ENCODE measurements around the gene ALLC. TPM values are rescaled to one million over a fixed set of nuclear protein-coding genes. Genes with fewer than 3 reads are reported as not detected.

Gene ALLC
- total and polyA plus RNA-seq, 2 donors (not counting 1 experiment from before 2014, with no cell fraction given) = not detected

- ChIA-PET CTCF (no interaction called here), POLR2A (no interaction called here)
- DNase-seq (no peak), ATAC-seq (ENCODE audit: low read depth) (no peak)
- no peak overlapping the region for H3K4me3 Mint-ChIP-seq
- no peaks in the 10 kb centered on the region for H4K20me1 ChIP-seq (ENCODE audit: control insufficient read depth, insufficient read depth, low read length, poor library complexity, severe bottlenecking)
- H3K9ac ChIP-seq (ENCODE audit: low read length) = no peak overlapping the region
- no peak overlapping the region for H2AFZ ChIP-seq (ENCODE audit: insufficient read depth, low read depth, low read length, poor library complexity, severe bottlenecking)
- no peak overlapping the region for H3K27ac Mint-ChIP-seq
- no peaks in the 10 kb centered on the region for H3K36me3 ChIP-seq (replicated peaks in 1 of 2; ENCODE audit: control extremely low read depth in 1 of 2, control insufficient read depth in 1 of 2, extremely low read depth in 1 of 2, insufficient read depth in 2 of 2, low read length in 1 of 2)
- H3K79me2 ChIP-seq (ENCODE audit: control insufficient read depth, insufficient read depth, low read length) = no peaks in the 10 kb centered on the region
- H3K27me3 Mint-ChIP-seq = peaks cover under 1% of the 10 kb centered on the region
- H3K27me3 ChIP-seq (replicated peaks in 1 of 4; ENCODE audit: control extremely low read depth in 1 of 4, control insufficient read depth in 3 of 4, insufficient read depth in 4 of 4, low read length in 3 of 4) = no peaks in the 10 kb centered on the region
- H3K4me1 ChIP-seq (ENCODE audit: control insufficient read depth in 2 of 2, insufficient read depth in 2 of 2, low read length in 2 of 2) = no peaks in the 10 kb centered on the region
- no peaks in the 10 kb centered on the region for H3K4me1 Mint-ChIP-seq
- no peak for TF ChIP-seq EZH2 (IDR thresholded peaks at IDR 0.05; ENCODE audit: borderline replicate concordance, insufficient read depth, low read depth, low read length, poor library complexity, severe bottlenecking)
- TF ChIP-seq, protein P1, sequence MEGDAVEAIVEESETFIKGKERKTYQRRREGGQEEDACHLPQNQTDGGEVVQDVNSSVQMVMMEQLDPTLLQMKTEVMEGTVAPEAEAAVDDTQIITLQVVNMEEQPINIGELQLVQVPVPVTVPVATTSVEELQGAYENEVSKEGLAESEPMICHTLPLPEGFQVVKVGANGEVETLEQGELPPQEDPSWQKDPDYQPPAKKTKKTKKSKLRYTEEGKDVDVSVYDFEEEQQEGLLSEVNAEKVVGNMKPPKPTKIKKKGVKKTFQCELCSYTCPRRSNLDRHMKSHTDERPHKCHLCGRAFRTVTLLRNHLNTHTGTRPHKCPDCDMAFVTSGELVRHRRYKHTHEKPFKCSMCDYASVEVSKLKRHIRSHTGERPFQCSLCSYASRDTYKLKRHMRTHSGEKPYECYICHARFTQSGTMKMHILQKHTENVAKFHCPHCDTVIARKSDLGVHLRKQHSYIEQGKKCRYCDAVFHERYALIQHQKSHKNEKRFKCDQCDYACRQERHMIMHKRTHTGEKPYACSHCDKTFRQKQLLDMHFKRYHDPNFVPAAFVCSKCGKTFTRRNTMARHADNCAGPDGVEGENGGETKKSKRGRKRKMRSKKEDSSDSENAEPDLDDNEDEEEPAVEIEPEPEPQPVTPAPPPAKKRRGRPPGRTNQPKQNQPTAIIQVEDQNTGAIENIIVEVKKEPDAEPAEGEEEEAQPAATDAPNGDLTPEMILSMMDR (IDR thresholded peaks at IDR 0.05) = no peak
- intact Hi-C loops (cut with micrococcal nuclease) = no loop called here
- no peak overlapping the region for H3K4me3 ChIP-seq (ENCODE audit: control extremely low read depth in 1 of 5, extremely low read depth in 1 of 5, insufficient read depth in 1 of 5, low read depth in 2 of 5, low read length in 4 of 5)
- no peaks in the 10 kb centered on the region for H3K9me3 Mint-ChIP-seq (ENCODE audit: insufficient read depth)
- no peak overlapping the region for H3K4me2 ChIP-seq (replicated peaks; ENCODE audit: low read depth, low read length, poor library complexity, severe bottlenecking)
- no peak overlapping the region for H3K27ac ChIP-seq (ENCODE audit: low read length in 2 of 2)
- H3K9me3 ChIP-seq (ENCODE audit: control extremely low read depth in 1 of 3, control insufficient read depth in 2 of 3, insufficient read depth in 1 of 3, low read length in 2 of 3) = no peaks in the 10 kb centered on the region
- 0% methylated on average over 2 of the region's 8 CpGs for WGBS (ENCODE audit: insufficient coverage)
These were observed 83.4 kb downstream of the ALLC start for GRCh38 chr2:3741396-3741795.

GRCh38 chr2:3741867-3742602 lies 84.0 kb downstream of the ALLC start:
- H3K36me3 ChIP-seq (replicated peaks in 1 of 2; ENCODE audit: control extremely low read depth in 1 of 2, control insufficient read depth in 1 of 2, extremely low read depth in 1 of 2, insufficient read depth in 2 of 2, low read length in 1 of 2) = no peaks in the 10 kb centered on the region
- intact Hi-C loops (cut with micrococcal nuclease) = no loop called here
- H3K27me3 ChIP-seq (replicated peaks in 1 of 4; ENCODE audit: control extremely low read depth in 1 of 4, control insufficient read depth in 3 of 4, insufficient read depth in 4 of 4, low read length in 3 of 4) = no peaks in the 10 kb centered on the region
- no peak overlapping the region for H2AFZ ChIP-seq (ENCODE audit: insufficient read depth, low read depth, low read length, poor library complexity, severe bottlenecking)
- no peaks in the 10 kb centered on the region for H4K20me1 ChIP-seq (ENCODE audit: control insufficient read depth, insufficient read depth, low read length, poor library complexity, severe bottlenecking)
- H3K4me1 ChIP-seq (ENCODE audit: control insufficient read depth in 2 of 2, insufficient read depth in 2 of 2, low read length in 2 of 2) = no peaks in the 10 kb centered on the region
- TF ChIP-seq, protein P1 (IDR thresholded peaks at IDR 0.05) = no peak
- TF ChIP-seq EZH2 (IDR thresholded peaks at IDR 0.05; ENCODE audit: borderline replicate concordance, insufficient read depth, low read depth, low read length, poor library complexity, severe bottlenecking) = no peak
- H3K4me2 ChIP-seq (replicated peaks; ENCODE audit: low read depth, low read length, poor library complexity, severe bottlenecking) = no peak overlapping the region
- no peaks in the 10 kb centered on the region for H3K27me3 Mint-ChIP-seq
- no peak overlapping the region for H3K4me3 Mint-ChIP-seq
- no peaks in the 10 kb centered on the region for H3K4me1 Mint-ChIP-seq
- H3K27ac ChIP-seq (ENCODE audit: low read length in 2 of 2) = no peak overlapping the region
- H3K4me3 ChIP-seq (ENCODE audit: control extremely low read depth in 1 of 5, extremely low read depth in 1 of 5, insufficient read depth in 1 of 5, low read depth in 2 of 5, low read length in 4 of 5) = no peak overlapping the region
- WGBS (ENCODE audit: insufficient coverage) = 100% methylated on average over 2 of the region's 13 CpGs
- ChIA-PET CTCF (no interaction called here), POLR2A (no interaction called here)
- no peak overlapping the region for H3K27ac Mint-ChIP-seq
- no peaks in the 10 kb centered on the region for H3K9me3 ChIP-seq (ENCODE audit: control extremely low read depth in 1 of 3, control insufficient read depth in 2 of 3, insufficient read depth in 1 of 3, low read length in 2 of 3)
- H3K9ac ChIP-seq (ENCODE audit: low read length) = no peak overlapping the region
- ATAC-seq (ENCODE audit: low read depth) = no peak
- no peaks in the 10 kb centered on the region for H3K79me2 ChIP-seq (ENCODE audit: control insufficient read depth, insufficient read depth, low read length)
- no peak for DNase-seq
- no peaks in the 10 kb centered on the region for H3K9me3 Mint-ChIP-seq (ENCODE audit: insufficient read depth)
